Adrenal gland (tissue), 12 donors: ENCODE data around the gene STOML1. TPM values are rescaled to one million over a fixed set of nuclear protein-coding genes. Genes with fewer than 3 reads are reported as not detected.
A peak's percentile ranks its signal among the peaks of the same experiment; 100 is the strongest.

Experiments used
- DNase-seq, 7 donors: peaks; one replicate each; pipeline ENCODE4 v3.0.0-alpha.2; 2019 to 2020
- H3K27ac ChIP-seq, 5 donors: fragments of 200-600 bp; sonication (generic) in 4 of 5; 1 replicate in 3 of 5; 2 replicates in 2 of 5; pipeline versions ENCODE4 v1.5.1 to v1.8.0; 2016 to 2020; ENCODE audit warnings: mild to moderate bottlenecking in 1 of 5
- H3K27me3 ChIP-seq: fragments of 200-600 bp; 2 replicates; pipeline ENCODE4 v1.8.0; 2021
- H3K36me3 ChIP-seq, 2 donors: fragments of 200-600 bp; replicated peaks in 1 of 2; 1 replicate in 1 of 2; 2 replicates in 1 of 2; pipeline versions ENCODE4 v1.5.1 to v1.8.0; 2018 to 2022
- H3K4me1 ChIP-seq, 2 donors: fragments of 200-600 bp; replicated peaks in 1 of 2; 1 replicate in 1 of 2; 2 replicates in 1 of 2; pipeline versions ENCODE4 v1.5.1 to v1.8.0; 2018 to 2021
- H3K4me3 ChIP-seq, 4 donors: fragments of 200-600 bp; sonication (generic) in 3 of 4; one replicate each; pipeline ENCODE4 v1.5.1; 2016 to 2018
- H3K9me3 ChIP-seq, 3 donors: fragments of 200-600 bp; sonication (generic) in 1 of 3; replicated peaks in 1 of 3; 1 replicate in 2 of 3; 2 replicates in 1 of 3; pipeline versions ENCODE4 v1.5.1 to v1.8.0; 2016 to 2021
- CTCF ChIP-seq, 6 experiments: fragments of 450-650 bp in 4 of 6; fragments of 200-600 bp in 2 of 6; sonication (generic) in 1 of 6; IDR thresholded peaks; 1 replicate in 5 of 6; 2 replicates in 1 of 6; pipeline versions ENCODE4 v1.5.1 to v1.8.0; 2016 to 2021; ENCODE audit warnings: antibody characterized with exemption in 6 of 6, mild to moderate bottlenecking in 2 of 6, moderate library complexity in 1 of 6
- POLR2A ChIP-seq, 2 donors: fragments of 450-650 bp; IDR thresholded peaks; one replicate each; pipeline ENCODE4 v1.6.1; 2017; ENCODE audit warnings: antibody characterized with exemption in 2 of 2, mild to moderate bottlenecking in 2 of 2, moderate library complexity in 1 of 2
- WGBS, 4 donors: extraction: QIAGEN DNeasy Blood & Tissue Kit in 2 of 4; methylation state at CpG; one replicate each; pipeline versions ENCODE4 v1.1.5 to v1.1.7; 2013 to 2017; 5-methylcytosine and 5-hydroxymethylcytosine counted together
- intact Hi-C, 2 donors: fragments of 100-400 bp; cut with DNase I; formaldehyde crosslinking; loops; one replicate each; pipeline versions ENCODE4 v1.14.1 to v1.15.0; 2022 to 2023
- polyA plus RNA-seq, 3 donors: library from polyadenylated mRNA; stranded (reverse); fragments of 200-250 nt in 2 of 3; fragments of 350-450 nt in 1 of 3; fragmentation: Illumina TruSeq in 1 of 3; extraction: RNeasy Lipid Tissue Mini Kit (QIAGEN cat#74804) in 1 of 3; gene quantifications; one replicate each; pipeline ENCODE4 v1.2.3, GENCODE V29; 2013 to 2014
- total RNA-seq, 9 donors: library from RNA; depleted of rRNA in 4 of 9; stranded (reverse); fragments of >200 nt in 4 of 9; fragments of 120-200 nt in 1 of 9; fragmentation: NEBNext Ultra II Directional in 1 of 9; extraction: Animal tissue kit (Norgen Biotek cat#: 25700) in 1 of 9; gene quantifications; one replicate each; pipeline versions ENCODE4 v1.1.0 to v1.2.4, GENCODE V29; 2013 to 2023
- donor health status: healthy with polysubstance abuse.
- donor health status: Bipolar disorder and iron deficiency.
- donor health status: DM: yes; HTN: yes; CAD: no.
- donor health status: DM: no; HTN: no; CAD: no.
- donor health status: DM: no; HTN: no; CAD: no.
- donor health status: DM: yes; HTN: yes; CAD: no.

The STOML1 gene
- total and polyA plus RNA-seq, 12 donors = 8.6 to 92.2 (median 29.6) TPM

- Histone ChIP-seq H3K4me1 (peaks cover 64 to 85% of the 10 kb centered on the region in 2 donors), H3K36me3 (no peaks in the 10 kb centered on the region), H3K27me3 (no peaks in the 10 kb centered on the region), H3K4me3 (no peak overlapping the region), H3K27ac (peak overlapping the region in 2 of 5 donors; percentile 82 to 91), H3K9me3 (no peaks in the 10 kb centered on the region)
- intact Hi-C loops = no loop called here
- DNase-seq = peak in 1 of 7 donors; percentile 38
- TF ChIP-seq POLR2A (IDR thresholded peaks at IDR 0.05) = no peak
- TF ChIP-seq CTCF (IDR thresholded peaks at IDR 0.05) = no peak
- WGBS, 4 donors = 92 to 100% (median 93%) methylated on average over 1 of the region's 1 CpG
Measured at GRCh38 chr15:73986776-73987056, 5.4 kb downstream of the STOML1 start.

- no peaks in the 10 kb centered on the region for H3K9me3 ChIP-seq
- no peaks in the 10 kb centered on the region for H3K36me3 ChIP-seq
- peaks cover 61 to 85% of the 10 kb centered on the region in 2 donors for H3K4me1 ChIP-seq
- H3K4me3 ChIP-seq = no peak overlapping the region
- no peaks in the 10 kb centered on the region for H3K27me3 ChIP-seq
- intact Hi-C loops = no loop called here
- DNase-seq = peak in 3 of 7 donors; percentile 33 to 50 (median 35)
- 51 to 72% (median 54%) methylated on average over 6 to 7 of the region's 7 CpGs for WGBS, 4 donors
- H3K27ac ChIP-seq = peak overlapping the region in 2 of 5 donors; percentile 82 to 94
- TF ChIP-seq CTCF (IDR thresholded peaks at IDR 0.05) (no peak), POLR2A (IDR thresholded peaks at IDR 0.05) (no peak)
Measured at GRCh38 chr15:73986055-73986775, 5.9 kb downstream of the STOML1 start.

GRCh38 chr15:73985101-73985873 is 6.8 kb downstream of the STOML1 start:
- intact Hi-C loops = no loop called here
- Histone ChIP-seq H3K4me1 (peaks cover 56 to 83% of the 10 kb centered on the region in 2 donors), H3K4me3 (no peak overlapping the region), H3K27me3 (no peaks in the 10 kb centered on the region), H3K9me3 (no peaks in the 10 kb centered on the region), H3K27ac (peak overlapping the region in 1 of 5 donors; percentile 94), H3K36me3 (no peaks in the 10 kb centered on the region)
- no peak for TF ChIP-seq CTCF (IDR thresholded peaks at IDR 0.05)
- TF ChIP-seq POLR2A (IDR thresholded peaks at IDR 0.05) = no peak
- 80 to 86% (median 82%) methylated on average over 12 to 13 of the region's 13 CpGs for WGBS, 4 donors
- DNase-seq = peak in 1 of 7 donors; percentile 50

GRCh38 chr15:73984208-73984979 is 7.7 kb downstream of the STOML1 start:
- peaks cover 47 to 74% of the 10 kb centered on the region in 2 donors for H3K4me1 ChIP-seq
- DNase-seq = peak in 1 of 7 donors; percentile 50
- H3K9me3 ChIP-seq = no peaks in the 10 kb centered on the region
- intact Hi-C loops = loop anchor here in 1 of 2 donors (5.0 kb wide), 1 partner anchor 73 kb away; no protein-coding TSS in a partner anchor
- 75 to 82% (median 77%) methylated on average over 11 to 13 of the region's 13 CpGs for WGBS, 4 donors
- no peaks in the 10 kb centered on the region for H3K36me3 ChIP-seq
- TF ChIP-seq POLR2A (IDR thresholded peaks at IDR 0.05) (no peak), CTCF (IDR thresholded peaks at IDR 0.05) (no peak)
- no peaks in the 10 kb centered on the region for H3K27me3 ChIP-seq
- H3K27ac ChIP-seq = peak overlapping the region in 2 of 5 donors; percentile 94 to 95
- H3K4me3 ChIP-seq = no peak overlapping the region
